Measurements from ENCODE around the gene SIK3. TPM values are rescaled to one million over a fixed set of nuclear protein-coding genes. Genes with fewer than 3 reads are reported as not detected.

Gene SIK3
- total RNA-seq, 1 experiment from 2014 or later: 10.0 TPM

- no peak for DNase-seq (ENCODE audit: low spot score)
These were observed 231.3 kb downstream of the SIK3 start for GRCh38 chr11:116866804-116867455.

GRCh38 chr11:116865696-116866095, 232.5 kb downstream of the SIK3 start:
- no peak for DNase-seq (ENCODE audit: low spot score)

- no peak for DNase-seq (ENCODE audit: low spot score)
These were observed 233.7 kb downstream of the SIK3 start for GRCh38 chr11:116864531-116864930.

- no peak for DNase-seq (ENCODE audit: low spot score)
These were observed 235.3 kb downstream of the SIK3 start for GRCh38 chr11:116862951-116863350.

GRCh38 chr11:116862185-116862584, 236.0 kb downstream of the SIK3 start:
- no peak for DNase-seq (ENCODE audit: low spot score)

- DNase-seq (ENCODE audit: low spot score): no peak
These were observed 236.7 kb downstream of the SIK3 start for GRCh38 chr11:116861539-116861938.

- no peak for DNase-seq (ENCODE audit: low spot score)
These were observed 237.9 kb downstream of the SIK3 start for GRCh38 chr11:116860303-116860702.

GRCh38 chr11:116859175-116859574, 239.1 kb downstream of the SIK3 start:
- no peak for DNase-seq (ENCODE audit: low spot score)

- no peak for DNase-seq (ENCODE audit: low spot score)
These were observed 240.3 kb downstream of the SIK3 start for GRCh38 chr11:116857936-116858335.

GRCh38 chr11:116857316-116857715, 240.9 kb downstream of the SIK3 start:
- no peak for DNase-seq (ENCODE audit: low spot score)

- no peak for DNase-seq (ENCODE audit: low spot score)
These were observed 241.8 kb downstream of the SIK3 start for GRCh38 chr11:116856423-116856822.

- no peak for DNase-seq (ENCODE audit: low spot score)
These were observed 242.8 kb downstream of the SIK3 start for GRCh38 chr11:116855413-116855812.

- peak; percentile 54 for DNase-seq (ENCODE audit: low spot score)
These were observed 244.7 kb downstream of the SIK3 start for GRCh38 chr11:116853461-116854073.

- DNase-seq (ENCODE audit: low spot score): peak; percentile 69
These were observed 245.8 kb downstream of the SIK3 start for GRCh38 chr11:116852261-116853031.

GRCh38 chr11:116851626-116852025, 246.6 kb downstream of the SIK3 start:
- DNase-seq (ENCODE audit: low spot score): no peak

- DNase-seq (ENCODE audit: low spot score): no peak
These were observed 248.7 kb downstream of the SIK3 start for GRCh38 chr11:116849486-116849885.

- DNase-seq (ENCODE audit: low spot score): no peak
These were observed 249.2 kb downstream of the SIK3 start for GRCh38 chr11:116849060-116849459.

- DNase-seq (ENCODE audit: low spot score): no peak
These were observed 250.6 kb downstream of the SIK3 start for GRCh38 chr11:116847612-116848011.

GRCh38 chr11:116844722-116845121, 253.5 kb downstream of the SIK3 start:
- no peak for DNase-seq (ENCODE audit: low spot score)

- no peak for DNase-seq (ENCODE audit: low spot score)
These were observed 254.6 kb downstream of the SIK3 start for GRCh38 chr11:116843661-116844060.

GRCh38 chr11:116842909-116843308, 255.3 kb downstream of the SIK3 start:
- DNase-seq (ENCODE audit: low spot score): peak; percentile 64

GRCh38 chr11:116842117-116842516, 256.1 kb downstream of the SIK3 start:
- DNase-seq (ENCODE audit: low spot score): no peak
